Kidney epithelial cell (primary cell): Measurements from ENCODE around the gene AGGF1. TPM values are rescaled to one million over a fixed set of nuclear protein-coding genes. Genes with fewer than 3 reads are reported as not detected.
"Not testable (repeated sequence)": the region's sequence is repeated elsewhere in the genome, so short reads cannot be mapped to it uniquely, and the experiment has no call there.

ENCODE experiments used
- DNase-seq: peaks from one replicate; pipeline ENCODE4 v3.0.0-alpha.2; 2010; ENCODE audit warnings: low read depth
- H3K27me3 ChIP-seq: 2 replicates; pipeline ENCODE4 v1.6.0; 2011; ENCODE audit warnings: low read length; ENCODE audit not compliant: control insufficient read depth, insufficient read depth
- H3K36me3 ChIP-seq: 2 replicates; pipeline ENCODE4 v1.5.1; 2011; ENCODE audit warnings: low read length; ENCODE audit not compliant: control insufficient read depth, insufficient read depth
- H3K4me3 ChIP-seq: 2 replicates; pipeline ENCODE4 v1.5.1; 2011; ENCODE audit warnings: low read depth, mild to moderate bottlenecking, control low read depth, low read length
- CTCF ChIP-seq: IDR thresholded peaks from 2 replicates; pipeline ENCODE4 v1.5.1; 2011; ENCODE audit warnings: mild to moderate bottlenecking, moderate library complexity, low read length, control low read depth, inconsistent platforms; ENCODE audit not compliant: insufficient read depth, poor library complexity, severe bottlenecking
- total RNA-seq: library from RNA; depleted of rRNA; stranded (reverse); fragments of >200 nt; gene quantifications from 2 replicates; pipeline ENCODE4 v1.2.3, GENCODE V29; 2015

The AGGF1 gene
- total RNA-seq, 1 donor from 2014 or later = 20.9 TPM

GRCh38 chr5:77077829-77078176 lies 47.6 kb downstream of the AGGF1 start:
- DNase-seq = no peak
- H3K4me3 ChIP-seq = peak overlapping the region; percentile 39
- H3K27me3 ChIP-seq = no peaks in the 10 kb centered on the region
- TF ChIP-seq CTCF = no peak
- H3K36me3 ChIP-seq = no peaks in the 10 kb centered on the region

GRCh38 chr5:77080479-77080878 lies 50.3 kb downstream of the AGGF1 start:
- DNase-seq, H3K4me3 ChIP-seq, H3K36me3 ChIP-seq, H3K27me3 ChIP-seq: not testable (repeated sequence)

- Histone ChIP-seq H3K27me3 (no peaks in the 10 kb centered on the region), H3K4me3 (no peak overlapping the region), H3K36me3 (no peaks in the 10 kb centered on the region)
- no peak for DNase-seq
- no peak for TF ChIP-seq CTCF
Measured at GRCh38 chr5:77080905-77081304, 50.7 kb downstream of the AGGF1 start.

GRCh38 chr5:77082280-77082679 lies 52.1 kb downstream of the AGGF1 start:
- DNase-seq = no peak
- H3K36me3 ChIP-seq = no peaks in the 10 kb centered on the region
- no peak for TF ChIP-seq CTCF
- H3K4me3 ChIP-seq = no peak overlapping the region
- H3K27me3 ChIP-seq = no peaks in the 10 kb centered on the region

- Histone ChIP-seq H3K4me3 (no peak overlapping the region), H3K36me3 (no peaks in the 10 kb centered on the region), H3K27me3 (no peaks in the 10 kb centered on the region)
- DNase-seq = no peak
- no peak for TF ChIP-seq CTCF
Measured at GRCh38 chr5:77083088-77083487, 52.9 kb downstream of the AGGF1 start.

- Histone ChIP-seq H3K27me3 (no peaks in the 10 kb centered on the region), H3K36me3 (no peaks in the 10 kb centered on the region), H3K4me3 (peak overlapping the region; percentile 74)
- DNase-seq = no peak
- TF ChIP-seq CTCF = no peak
Measured at GRCh38 chr5:77086368-77086688, 56.1 kb downstream of the AGGF1 start.
